Measurements from ENCODE around the gene NFATC2.

NFATC2 gene

DNA sequence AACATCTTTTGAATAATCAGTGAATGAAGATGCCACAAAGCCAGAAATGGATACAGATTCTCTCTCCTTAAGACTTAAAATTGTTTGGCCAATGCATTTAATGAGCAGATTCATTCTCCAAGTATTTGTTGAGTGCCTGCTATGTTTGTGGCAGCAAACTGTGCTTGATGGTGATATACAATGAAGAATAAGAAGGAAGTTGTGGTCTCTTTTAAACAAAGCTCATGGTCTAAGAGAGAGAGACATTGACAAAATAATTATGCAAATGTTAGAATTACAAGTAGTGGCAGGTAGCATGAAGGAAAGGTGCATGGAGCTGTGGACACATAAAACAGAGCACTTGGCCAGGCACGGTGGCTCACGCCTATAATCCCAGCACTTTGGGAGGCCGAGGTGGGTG, 28.3 kb downstream of the NFATC2 start:
- DNase-seq (ENCODE audit: low read depth in 2 of 2) = no peak

DNA sequence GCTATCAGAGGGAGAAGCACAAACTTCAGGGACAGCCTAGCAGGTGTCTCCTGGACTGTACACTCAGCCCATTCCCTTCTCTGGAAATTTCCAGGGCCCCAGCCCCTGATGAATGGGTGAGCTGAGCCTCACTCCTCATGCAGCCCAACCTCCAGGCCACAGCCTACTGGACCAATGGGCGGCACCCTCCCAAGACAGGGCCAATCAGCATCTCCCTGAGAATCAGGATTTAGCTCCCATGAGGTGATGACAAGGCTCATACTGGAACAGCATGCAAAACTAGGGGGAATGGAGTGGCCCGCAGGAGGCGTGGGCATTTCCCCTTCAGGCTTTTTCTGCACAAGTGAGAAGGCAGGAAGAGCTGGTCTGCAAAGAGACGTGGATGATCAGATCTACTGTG, 29.0 kb downstream of the NFATC2 start:
- no peak for DNase-seq (ENCODE audit: low read depth in 2 of 2)

DNA sequence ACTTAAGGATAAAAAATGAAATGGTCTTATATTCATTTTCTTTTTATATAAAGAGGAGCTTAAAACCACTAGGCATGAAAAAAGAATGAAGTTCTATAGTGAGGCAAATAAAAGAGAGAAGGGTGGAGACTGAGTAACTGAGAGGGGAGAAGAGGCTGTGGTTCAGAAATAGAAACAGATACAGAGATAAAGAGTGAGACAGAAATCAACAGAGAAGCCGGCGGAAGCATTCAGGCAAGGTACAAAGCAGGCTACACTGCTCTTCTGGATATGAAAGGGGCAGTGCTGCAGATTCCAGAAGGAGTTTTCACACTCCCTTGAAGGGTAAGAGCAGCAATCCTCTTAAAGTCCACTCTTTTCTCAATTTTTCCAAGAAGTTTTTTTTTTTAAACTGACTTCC, 29.9 kb downstream of the NFATC2 start:
- no peak for DNase-seq (ENCODE audit: low read depth in 2 of 2)

DNA sequence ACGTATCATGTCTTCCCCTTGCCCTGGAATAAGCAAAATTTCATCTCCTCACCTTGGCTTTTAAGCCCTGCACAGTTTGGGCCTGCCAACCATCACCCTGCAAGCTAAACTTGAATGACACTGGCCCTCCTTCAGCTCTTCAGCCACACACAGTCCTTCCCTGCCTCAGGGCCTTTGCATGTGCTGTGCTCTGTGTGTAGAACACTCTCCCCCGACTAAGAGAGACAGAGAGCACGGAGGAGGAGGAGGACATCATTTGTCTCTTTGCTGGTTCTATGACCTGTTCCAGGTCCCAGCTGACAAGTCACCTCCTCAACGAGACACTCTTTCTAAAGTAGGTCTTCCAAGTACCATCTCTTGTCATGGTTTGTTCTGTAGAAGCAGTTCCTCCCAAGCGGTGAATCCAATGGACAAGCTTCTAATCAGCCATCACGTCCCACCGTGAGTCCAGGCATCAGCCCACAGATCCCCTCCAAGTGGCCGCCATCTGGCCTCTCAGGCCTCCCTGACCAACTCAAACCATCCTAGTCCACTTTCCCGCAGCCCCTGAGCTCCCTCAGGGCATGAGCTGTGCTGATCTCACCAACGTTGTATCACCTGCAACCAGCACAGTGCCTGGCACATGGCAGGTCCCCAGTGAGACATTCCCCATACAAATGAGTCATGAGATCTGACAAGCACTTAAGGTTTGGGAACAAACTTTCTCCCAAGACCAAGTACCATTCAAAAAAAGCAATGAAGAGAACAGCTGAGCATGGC, 30.5 kb downstream of the NFATC2 start:
- no peak for DNase-seq (ENCODE audit: low read depth in 2 of 2)

DNA sequence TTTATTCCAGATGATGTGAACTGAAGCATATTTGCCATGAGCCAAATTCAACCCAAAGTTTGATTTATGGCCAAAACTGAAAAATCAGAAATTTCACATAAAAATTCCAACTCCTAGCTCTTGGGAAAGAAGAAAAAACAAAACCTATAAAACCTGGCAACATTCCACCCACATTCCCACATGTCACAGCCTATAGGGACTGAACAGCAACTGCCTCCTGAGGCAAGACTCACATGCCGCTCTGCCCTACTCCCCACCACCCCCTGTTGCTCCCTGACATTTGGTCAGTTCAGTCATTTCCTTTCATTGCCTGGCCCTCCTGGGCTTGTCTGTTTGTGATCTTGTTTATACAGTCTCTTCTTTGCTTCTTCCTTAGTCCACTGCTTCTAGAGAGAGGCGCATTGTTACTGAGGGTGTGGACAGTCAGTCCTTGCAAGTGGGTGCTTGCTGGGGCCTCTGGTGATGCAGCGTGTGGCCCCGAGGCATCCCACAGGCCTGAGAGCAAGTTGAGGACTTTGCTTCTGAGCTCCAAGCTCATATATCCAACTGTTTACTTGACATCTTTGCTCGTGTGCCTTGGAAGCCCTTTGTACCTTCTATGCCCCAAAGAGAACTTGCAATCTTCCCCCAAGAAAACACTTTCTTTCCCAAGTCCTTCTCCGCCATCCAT, 31.4 kb downstream of the NFATC2 start:
- DNase-seq (ENCODE audit: low read depth in 2 of 2) = no peak

DNA sequence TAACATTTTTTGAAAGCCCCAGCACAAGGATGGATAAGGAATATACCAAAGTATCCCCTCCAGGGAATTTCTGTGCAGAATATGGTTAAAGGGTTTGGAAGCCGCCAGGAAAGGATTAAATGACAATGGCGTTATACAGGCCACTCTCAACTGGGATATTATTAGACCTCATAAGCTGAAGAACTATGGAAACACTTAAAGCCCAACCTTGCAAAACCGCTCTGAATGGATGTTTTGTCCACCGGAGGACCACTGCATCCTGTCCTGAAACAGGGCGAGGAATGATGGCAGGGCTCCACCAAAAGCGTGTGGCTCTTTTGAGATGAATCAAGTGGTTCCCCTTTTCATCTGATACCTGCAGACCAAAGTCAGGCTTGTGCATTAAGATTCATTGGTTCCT, 32.4 kb downstream of the NFATC2 start:
- DNase-seq (ENCODE audit: low read depth in 2 of 2) = no peak

DNA sequence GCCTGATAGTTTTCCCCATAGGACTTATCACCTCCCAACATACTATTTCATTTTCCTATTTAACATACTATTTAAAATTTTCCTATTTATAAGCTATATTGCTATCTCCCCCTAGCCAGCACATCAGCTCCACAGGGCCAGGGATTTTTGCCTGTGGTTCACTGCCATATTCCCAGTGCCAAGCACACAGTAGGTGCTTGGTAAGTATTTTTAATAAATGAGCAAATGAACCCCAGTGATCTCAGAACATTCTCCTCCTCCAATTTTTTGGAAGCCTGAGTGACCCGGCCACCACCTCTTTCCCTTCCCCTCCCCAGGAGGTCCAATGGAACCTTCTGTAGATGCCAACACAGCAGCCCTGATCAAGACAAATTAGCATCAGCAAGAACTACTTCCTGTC, 33.3 kb downstream of the NFATC2 start:
- no peak for DNase-seq (ENCODE audit: low read depth in 2 of 2)

DNA sequence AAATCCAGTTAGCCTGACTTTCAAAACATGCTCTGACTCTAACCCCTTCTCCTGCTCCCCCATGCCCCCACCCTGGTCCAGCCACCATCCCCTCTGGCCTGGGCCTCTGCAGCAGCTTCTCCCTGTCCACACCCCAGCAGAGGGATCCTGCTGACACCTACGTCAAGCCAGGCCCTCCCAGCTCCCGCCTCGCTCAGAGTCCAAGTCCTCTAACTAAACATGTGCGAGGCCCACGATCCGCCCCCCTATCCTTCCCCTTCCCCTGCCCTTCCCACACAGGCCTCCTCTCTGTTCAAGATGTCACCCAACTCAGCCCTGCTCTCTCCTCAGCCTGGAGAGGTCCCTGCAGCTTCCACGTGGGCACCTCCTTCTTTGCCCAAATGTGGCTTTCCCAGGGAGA, 33.7 kb downstream of the NFATC2 start:
- DNase-seq (ENCODE audit: low read depth in 2 of 2) = no peak

DNA sequence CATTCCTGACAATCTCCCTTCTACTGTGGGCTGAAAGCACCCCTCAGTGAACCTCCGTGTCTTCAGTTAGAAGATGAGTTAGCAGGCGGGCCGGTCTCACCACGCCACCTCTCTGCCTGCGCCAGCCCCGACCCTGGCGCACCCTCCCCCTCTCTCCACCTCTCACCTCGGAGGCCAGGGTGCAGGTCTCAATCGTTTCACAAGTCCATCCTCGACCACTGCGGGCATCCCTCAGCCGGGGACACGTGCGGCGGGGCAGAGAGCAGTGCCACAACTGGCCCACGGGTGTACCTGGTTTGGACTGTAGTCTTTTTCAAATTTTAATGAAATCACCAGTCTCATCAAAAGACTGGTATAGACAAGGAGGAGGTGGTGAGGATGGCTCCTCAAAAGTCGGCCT, 34.4 kb downstream of the NFATC2 start:
- no peak for DNase-seq (ENCODE audit: low read depth in 2 of 2)

DNA sequence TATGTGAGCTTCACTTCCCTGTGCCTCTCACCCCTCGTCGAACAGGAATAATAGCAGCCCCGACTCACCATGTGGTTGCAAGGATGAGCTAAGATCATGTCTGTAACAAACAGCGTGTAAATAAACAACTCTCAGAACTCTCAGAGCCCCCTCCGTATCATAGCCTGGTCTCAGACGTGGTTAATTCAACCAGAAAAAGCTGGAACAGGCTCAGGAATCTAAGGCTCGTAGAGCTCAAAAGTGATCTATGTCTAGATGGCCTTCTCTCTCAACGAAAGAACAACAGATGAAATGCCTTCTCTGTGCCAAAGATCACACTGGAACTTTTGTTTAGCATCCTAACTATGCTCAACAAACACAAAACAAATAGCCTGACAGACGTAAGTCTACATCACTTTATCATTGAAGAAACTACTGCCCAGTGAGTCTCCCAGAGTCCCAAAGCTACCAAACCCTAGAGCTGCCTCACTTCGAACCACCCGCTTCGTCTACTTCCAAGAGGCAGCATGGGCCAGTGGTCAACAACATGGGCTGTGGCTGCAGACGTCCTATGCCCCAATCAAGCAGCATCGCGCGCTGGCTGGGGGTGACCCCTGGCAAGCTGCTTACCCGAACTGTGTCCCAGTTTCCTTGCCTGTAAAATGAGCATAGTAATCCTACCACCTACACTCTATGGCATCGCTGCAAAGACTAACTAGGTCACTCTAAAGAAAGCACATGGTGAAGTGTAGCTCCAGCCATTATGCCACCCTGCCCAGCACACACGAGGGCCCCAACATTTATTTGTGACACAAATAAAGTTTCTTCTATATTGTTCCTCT, 35.1 kb downstream of the NFATC2 start:
- no peak for DNase-seq (ENCODE audit: low read depth in 2 of 2)

DNA sequence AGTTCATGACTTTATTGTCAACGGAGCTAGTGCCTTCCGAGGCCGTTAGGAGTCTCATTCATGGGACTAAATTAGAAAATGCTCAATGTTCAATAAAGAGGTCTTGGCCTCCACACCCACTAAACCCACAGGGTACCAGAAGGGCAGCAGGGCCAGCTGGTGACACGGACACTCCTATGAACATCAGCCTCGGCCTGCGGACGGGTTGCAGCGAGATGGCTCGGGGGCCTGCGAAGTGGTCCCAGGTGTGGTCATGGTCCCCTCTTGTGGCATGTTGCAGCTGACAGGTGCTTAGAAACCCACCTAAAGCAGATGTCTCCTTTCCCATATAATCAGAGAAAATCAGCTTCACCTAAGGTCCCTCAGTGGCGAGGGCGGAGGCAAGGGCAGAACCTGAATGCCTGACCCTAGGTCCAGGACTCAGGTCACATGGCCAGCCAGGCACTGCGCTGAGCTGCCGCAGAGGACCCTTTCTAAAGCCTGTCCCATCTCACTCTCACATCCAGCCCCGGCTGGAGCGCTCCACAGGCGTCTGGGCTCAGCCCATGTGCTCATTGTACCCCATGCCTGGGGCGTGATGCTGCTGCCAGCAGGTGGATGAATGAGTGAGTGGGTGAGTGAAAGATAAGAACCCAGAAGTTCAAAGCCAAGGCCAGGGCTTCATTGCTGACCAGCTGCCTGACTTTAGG, 35.8 kb downstream of the NFATC2 start:
- DNase-seq (ENCODE audit: low read depth in 2 of 2) = no peak

DNA sequence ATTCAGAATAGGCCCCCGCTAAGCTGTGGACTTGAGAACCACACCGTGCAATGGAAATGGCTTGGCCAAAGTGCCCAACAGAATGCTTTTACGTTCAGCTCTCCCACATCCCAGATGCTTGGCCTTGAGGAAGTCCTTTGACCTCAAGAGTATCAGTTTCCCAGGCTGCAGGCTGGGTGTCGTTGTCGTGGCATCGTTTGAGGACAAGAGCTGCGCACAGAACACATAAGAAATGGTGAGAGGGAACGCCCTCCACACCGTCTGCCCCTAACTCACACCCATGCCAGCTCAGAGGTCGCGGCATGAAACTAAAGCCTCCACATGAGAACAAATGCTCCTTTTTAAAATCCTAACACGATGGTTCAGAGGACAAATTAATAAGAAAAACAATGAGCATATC, 37.0 kb downstream of the NFATC2 start:
- DNase-seq (ENCODE audit: low read depth in 2 of 2) = no peak

DNA sequence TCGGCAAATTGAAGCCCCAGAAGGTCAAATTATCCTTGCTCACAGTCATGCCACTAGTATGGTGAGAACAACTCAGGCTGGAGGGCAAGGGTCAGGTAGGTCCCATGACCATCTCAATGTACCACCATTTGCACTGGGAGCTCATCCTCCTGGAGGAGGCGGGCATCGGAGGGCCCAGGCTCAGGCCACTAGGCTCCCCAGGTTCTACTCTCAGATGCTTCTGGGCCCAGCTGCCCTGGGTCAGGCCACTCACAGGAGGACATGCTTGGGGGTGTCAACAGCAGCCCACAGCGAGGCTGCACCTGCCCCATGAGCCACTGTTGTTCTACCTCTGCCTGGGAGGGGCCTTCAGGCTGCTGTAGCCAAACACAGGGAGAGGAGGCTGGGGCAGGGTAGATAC, 39.1 kb downstream of the NFATC2 start:
- DNase-seq (ENCODE audit: low read depth in 2 of 2) = no peak

DNA sequence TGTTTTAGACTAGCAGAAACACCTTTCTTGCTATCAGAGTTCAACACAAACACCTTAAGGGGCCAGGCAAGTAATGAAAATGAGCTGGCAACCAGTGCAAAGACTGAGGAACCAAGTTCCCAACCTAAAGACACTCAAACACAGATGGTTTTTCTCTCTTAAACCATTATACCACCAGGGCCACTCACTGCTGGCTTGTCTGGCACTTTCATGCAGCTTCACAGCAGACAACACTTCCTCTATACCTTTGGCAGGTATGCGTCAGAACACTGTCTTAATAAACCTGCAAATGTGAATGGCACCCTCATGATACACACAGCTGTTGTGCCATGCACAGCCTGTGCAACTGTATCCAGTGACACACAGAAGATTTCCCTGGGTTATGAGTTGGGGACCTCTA, 41.6 kb downstream of the NFATC2 start:
- peak in 1 of 2 donors; percentile 29 for DNase-seq (ENCODE audit: low read depth in 2 of 2)

DNA sequence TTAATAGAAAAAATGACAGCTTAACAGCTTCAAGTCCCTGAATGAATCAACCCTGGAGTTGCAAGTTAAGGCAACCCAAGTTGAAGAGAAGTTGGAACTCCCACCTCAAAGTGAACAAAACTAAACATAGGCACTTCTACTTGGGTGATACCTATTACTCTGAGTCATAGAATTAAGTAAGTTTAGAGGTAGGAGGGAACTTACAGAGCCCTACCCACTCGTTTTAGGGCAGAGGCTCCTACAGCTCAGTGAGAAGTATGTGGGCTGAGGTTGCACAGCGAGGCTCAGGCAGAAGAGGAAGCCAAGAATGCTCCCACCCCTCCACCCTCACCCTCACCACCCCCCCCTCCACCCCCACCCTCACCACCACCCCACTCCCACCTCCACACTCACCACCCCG, 42.2 kb downstream of the NFATC2 start:
- DNase-seq (ENCODE audit: low read depth in 2 of 2) = peak in 1 of 2 donors; percentile 56

DNA sequence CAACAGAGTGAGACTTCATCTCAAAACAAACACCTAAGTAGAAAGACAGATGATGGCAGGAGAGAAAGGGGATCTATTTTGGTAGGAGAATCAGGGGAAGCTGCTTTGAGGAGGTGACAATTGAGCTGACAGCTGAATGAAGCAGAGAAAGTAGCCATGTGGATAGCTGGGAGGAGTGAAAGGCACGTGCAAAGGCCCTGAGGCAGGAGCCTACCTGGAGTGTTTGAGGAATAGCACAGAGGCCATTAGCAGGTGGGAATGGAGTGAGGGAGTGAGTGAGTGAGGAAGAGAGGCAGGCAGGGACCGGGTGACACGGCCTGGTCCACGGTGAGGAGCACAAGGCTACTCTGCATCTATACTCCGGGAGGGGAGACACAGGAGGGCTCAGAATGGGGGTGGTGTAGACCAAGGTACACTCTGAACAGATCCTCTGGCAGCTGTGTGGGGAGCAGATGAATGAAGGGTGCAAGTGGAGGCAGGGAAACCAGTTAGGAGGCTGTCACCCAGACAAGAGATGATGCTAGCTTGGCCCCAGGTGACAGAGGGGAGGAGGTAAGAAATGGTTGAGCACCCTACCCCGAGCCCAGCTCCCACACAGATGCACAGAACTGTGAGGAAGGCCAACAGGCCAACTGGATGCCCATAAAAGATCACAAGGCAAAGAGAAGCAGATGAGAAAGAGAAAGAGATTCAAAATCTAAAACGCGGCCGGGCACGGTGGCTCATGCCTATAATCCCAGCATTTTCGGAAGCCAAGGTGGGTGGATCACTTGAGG, 43.6 kb downstream of the NFATC2 start:
- no peak for DNase-seq (ENCODE audit: low read depth in 2 of 2)

DNA sequence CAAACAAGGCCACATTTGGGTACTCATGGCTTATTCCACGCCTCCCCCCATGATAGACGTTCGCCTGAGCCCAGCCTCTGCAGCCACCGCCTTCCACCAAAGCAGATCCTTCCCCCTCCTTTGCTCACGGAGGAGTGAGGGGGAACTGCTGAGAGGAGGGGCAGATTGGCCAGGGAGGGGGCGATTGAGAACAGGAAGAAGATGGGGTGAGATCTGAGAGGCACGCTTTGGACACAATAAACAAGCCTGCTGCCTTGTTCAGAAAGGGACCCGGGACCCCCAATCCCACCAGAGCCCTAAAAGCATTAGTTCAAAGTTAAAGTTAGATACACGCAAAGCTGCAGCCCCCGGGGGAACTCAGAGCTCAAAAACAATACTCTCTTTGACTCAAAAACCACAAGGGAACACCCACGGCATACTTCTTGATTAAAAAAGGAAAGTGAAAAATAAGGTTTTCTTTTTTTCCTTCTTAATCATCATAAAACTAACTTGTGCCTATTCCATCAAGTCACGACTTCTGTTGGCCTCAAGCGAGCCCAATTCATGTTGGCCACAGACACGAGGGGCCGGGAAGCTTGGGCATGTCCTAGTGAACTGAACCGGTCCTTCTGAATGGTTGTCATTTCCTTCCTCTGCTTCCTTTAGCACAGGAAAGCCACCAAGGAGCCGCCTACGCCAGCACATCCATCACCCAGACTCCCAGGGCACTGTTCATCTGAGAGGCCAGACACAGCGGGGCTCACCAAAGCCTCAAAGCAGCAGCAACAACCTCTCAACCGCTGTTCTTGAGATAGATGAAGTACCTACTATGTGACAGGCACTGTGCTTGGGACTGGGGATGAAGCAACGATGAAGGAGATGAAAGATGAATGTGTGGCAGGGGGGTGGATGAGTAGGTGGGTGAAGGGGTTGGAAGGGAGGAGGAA, 44.7 kb downstream of the NFATC2 start:
- no peak for DNase-seq (ENCODE audit: low read depth in 2 of 2)

DNA sequence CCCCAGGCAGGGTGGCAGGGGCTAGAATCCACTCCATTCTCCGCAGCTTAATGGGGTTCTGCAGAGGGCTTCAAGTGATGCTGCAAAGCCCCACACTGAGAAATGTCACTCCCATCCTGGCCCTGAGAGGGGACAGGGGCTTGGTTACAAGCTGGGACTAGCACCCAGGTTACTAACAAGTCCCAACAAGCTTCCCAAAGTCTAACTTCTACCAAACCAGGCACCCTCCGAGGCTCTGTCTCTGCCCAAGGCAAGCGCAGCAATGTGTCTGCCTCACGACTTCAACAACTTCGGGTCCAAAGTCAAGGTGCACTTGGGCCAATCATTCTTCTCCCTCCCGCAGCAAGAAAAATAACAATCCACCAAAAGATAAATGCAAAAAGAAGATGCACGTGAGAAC, 45.6 kb downstream of the NFATC2 start:
- no peak for DNase-seq (ENCODE audit: low read depth in 2 of 2)

DNA sequence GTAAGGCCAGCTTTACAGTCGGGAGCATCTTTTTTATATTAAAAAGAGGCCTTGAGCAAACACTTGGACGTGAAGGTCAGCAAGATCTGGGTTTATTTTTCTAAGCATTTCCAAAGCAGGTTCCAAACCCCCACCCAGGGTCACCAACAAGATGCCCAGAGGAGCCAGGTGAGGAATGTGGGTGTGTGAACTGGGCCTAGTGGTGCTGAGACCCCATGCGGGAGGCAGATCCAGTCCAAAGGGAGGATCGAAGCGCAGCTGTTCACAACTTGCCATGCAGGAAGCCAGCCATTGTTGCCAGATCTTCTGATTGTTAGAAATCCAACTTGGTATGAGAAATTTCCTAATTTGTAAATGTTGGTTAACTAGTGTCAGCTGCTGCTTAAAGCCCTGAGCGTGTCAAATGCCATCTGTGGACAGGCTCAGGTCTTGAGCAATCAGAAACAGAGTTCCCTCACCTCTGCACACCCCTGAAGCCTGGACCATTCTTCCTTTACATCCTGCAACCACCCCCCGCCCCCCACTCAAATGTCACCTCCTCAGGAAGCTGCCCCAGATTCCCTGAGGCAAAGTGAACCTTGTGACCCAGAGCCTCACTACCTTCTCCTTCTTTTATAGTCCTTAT, 46.5 kb downstream of the NFATC2 start:
- no peak for DNase-seq (ENCODE audit: low read depth in 2 of 2)

DNA sequence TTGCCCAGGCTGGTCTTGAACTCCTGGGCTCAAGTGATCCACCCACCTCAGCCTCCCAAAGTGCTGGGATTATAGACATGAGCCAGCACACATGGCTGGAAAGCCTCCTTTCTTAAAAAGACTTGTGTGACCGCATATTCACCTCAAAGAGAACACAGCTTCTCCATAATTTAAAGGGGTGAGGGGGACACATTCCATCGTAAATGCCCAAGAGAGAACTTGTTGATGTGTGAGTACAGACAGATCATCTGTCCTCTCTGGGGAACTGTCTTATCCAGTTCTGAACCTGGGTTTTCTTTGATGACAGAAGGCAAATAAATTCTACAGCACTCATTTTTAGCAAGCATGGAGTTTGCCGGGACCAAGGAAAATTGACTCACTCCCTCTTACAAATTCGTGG, 47.2 kb downstream of the NFATC2 start:
- DNase-seq (ENCODE audit: low read depth in 2 of 2) = no peak
